ENCODE measurements around the gene SOX8.

- TF ChIP-seq POLR2A (IDR thresholded peaks at IDR 0.05), result no peak
- TF ChIP-seq CTCF (IDR thresholded peaks at IDR 0.05), result no peak
These were observed 48.0 kb upstream of the SOX8 start for GRCh38 chr16:933581-933980.

All from lower leg skin (tissue), 3 donors.